ACC112 (cell line): ENCODE results near the gene LRRC34.

ENCODE experiments used
- H2AFZ ChIP-seq: fragments of 200-600 bp; sonication (generic); one replicate; pipeline ENCODE4 v1.6.0; 2017; ENCODE audit warnings: antibody characterized with exemption, low read length; ENCODE audit not compliant: unreplicated experiment
- H3K27ac ChIP-seq: fragments of 200-600 bp; sonication (generic); 2 replicates; pipeline ENCODE4 v1.5.1; 2014; ENCODE audit warnings: low read depth, mild to moderate bottlenecking, antibody characterized with exemption, low read length, moderate library complexity
- H3K27me3 ChIP-seq: fragments of 200-600 bp; sonication (generic); 2 replicates; pipeline ENCODE4 v1.6.1; 2014; ENCODE audit warnings: mild to moderate bottlenecking, antibody characterized with exemption, low read length, moderate library complexity, mixed read lengths; ENCODE audit not compliant: insufficient read depth
- H3K36me3 ChIP-seq: fragments of 200-600 bp; sonication (generic); 2 replicates; pipeline ENCODE4 v1.6.1; 2016; ENCODE audit warnings: mild to moderate bottlenecking, antibody characterized with exemption, low read length, moderate library complexity, mixed read lengths; ENCODE audit not compliant: insufficient read depth
- H3K4me1 ChIP-seq: fragments of 200-600 bp; sonication (generic); one replicate; pipeline ENCODE4 v1.6.1; 2016; ENCODE audit warnings: low read length, mixed read lengths; ENCODE audit not compliant: insufficient read depth, unreplicated experiment, control insufficient read depth
- H3K4me3 ChIP-seq: fragments of 200-600 bp; sonication (generic); 2 replicates; pipeline ENCODE4 v1.5.1; 2014; ENCODE audit warnings: mild to moderate bottlenecking, low read depth, low read length
- H3K79me2 ChIP-seq: fragments of 200-600 bp; sonication (generic); one replicate; pipeline ENCODE4 v1.6.0; 2016; ENCODE audit warnings: low read length; ENCODE audit not compliant: control insufficient read depth, unreplicated experiment, insufficient read depth

Gene LRRC34

DNA sequence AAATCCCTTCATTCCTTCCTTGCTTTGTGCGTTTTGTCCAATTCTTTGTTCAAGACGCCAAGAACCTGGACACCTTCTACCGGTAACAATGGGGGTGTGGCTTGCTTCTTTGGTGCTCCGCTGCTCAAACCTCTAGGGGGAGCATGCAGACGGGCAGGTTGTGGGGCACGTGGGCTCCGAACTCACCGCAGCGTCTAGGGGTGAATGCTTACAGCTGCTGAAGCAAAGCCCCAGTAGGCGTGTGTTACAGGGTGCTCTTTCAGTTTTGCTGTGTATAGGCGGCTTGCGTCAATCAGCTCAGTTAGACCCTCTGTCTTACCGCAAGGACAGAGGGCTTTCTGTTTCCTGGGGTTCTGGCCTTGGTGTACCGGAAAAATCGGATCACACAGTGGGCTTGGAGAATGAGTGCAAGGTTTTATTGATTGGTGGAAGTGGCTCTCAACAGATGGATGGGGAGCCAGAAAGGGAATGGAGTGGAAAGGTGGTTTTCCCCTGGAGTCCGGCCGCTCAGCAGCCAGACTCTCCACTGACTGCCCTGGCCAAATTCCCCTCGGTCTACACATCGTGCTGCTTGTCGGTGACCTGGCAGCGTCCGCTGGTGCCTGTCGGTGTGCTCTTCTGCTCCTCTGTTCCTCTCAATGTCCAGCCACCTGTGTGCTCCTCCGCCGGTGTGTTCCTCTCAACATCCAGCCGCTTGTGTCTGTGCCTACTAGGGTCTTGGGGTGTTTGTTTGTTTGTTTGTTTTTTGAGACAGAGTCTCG lies 1.2 kb upstream of the LRRC34 start:
- H3K36me3 ChIP-seq = no peaks in the 10 kb centered on the region
- H3K27ac ChIP-seq = no peak overlapping the region
- H3K4me3 ChIP-seq = peak overlapping the region; percentile 82
- peak overlapping the region; percentile 70 for H2AFZ ChIP-seq
- no peaks in the 10 kb centered on the region for H3K27me3 ChIP-seq
- peaks cover 11% of the 10 kb centered on the region for H3K4me1 ChIP-seq
- H3K79me2 ChIP-seq = peaks cover 11% of the 10 kb centered on the region

DNA sequence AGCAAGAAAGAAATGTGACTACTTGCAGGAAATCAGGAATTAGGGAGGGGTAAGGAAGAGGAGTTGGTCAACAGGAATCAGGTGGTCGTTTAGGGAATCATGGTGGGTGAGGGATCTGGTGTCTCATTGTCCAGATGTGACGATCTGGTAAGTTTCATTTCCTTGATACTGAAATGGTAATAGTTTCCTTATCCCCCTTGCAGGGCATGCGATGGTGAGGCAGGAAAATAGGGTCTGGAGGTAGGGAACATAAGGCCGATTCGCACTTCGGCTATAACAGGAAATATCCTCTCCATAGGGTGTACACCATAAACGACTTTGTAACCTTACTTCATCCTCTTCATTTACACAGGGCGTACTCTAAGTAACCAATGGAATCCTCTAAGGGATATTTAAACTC lies 574 bp upstream of the LRRC34 start:
- no peaks in the 10 kb centered on the region for H3K36me3 ChIP-seq
- peak overlapping the region; percentile 82 for H3K4me3 ChIP-seq
- peak overlapping the region; percentile 11; the same call in 1 of the 2 replicates for H3K27ac ChIP-seq
- peaks cover 11% of the 10 kb centered on the region for H3K4me1 ChIP-seq
- peak overlapping the region; percentile 70 for H2AFZ ChIP-seq
- peaks cover 11% of the 10 kb centered on the region for H3K79me2 ChIP-seq
- no peaks in the 10 kb centered on the region for H3K27me3 ChIP-seq

DNA sequence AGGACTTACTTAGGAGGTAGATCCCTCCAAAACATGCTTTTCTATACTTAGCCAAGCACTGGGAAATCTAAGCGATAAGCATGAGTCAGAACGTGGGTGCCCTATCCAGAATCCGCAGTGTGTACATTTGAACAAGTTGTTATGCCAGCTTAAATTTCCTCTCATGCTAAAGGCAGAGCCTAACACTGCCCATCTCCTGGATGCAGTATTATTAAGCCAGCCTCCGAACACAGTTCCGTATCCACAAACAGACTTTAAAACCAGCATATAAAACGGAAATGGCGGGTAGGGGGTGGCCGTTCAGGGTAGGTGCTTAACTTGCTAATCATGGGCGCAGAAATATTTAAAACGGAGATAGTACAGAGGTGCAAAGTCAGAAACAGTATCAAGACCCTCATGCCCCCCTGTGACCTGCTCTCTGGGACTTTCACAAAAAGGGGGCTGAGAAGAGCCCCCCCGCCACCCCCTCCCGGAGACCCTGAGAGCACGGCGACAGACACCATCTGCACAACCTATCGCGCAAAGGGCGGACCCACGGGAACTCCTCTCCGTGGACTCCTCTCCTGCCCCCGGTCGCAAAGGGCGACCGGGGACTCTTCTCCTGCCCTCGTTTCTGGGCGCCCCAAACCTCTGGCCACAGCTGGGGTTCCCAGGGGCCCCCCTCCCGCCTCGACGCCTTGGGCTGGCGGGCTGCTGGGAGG lies 923 bp downstream of the LRRC34 start:
- Histone ChIP-seq H2AFZ (peak overlapping the region; percentile 80), H3K27me3 (no peaks in the 10 kb centered on the region), H3K79me2 (peaks cover 11% of the 10 kb centered on the region), H3K27ac (peak overlapping the region; percentile 76), H3K4me1 (peaks cover 11% of the 10 kb centered on the region), H3K4me3 (peak overlapping the region; percentile 82), H3K36me3 (no peaks in the 10 kb centered on the region)

DNA sequence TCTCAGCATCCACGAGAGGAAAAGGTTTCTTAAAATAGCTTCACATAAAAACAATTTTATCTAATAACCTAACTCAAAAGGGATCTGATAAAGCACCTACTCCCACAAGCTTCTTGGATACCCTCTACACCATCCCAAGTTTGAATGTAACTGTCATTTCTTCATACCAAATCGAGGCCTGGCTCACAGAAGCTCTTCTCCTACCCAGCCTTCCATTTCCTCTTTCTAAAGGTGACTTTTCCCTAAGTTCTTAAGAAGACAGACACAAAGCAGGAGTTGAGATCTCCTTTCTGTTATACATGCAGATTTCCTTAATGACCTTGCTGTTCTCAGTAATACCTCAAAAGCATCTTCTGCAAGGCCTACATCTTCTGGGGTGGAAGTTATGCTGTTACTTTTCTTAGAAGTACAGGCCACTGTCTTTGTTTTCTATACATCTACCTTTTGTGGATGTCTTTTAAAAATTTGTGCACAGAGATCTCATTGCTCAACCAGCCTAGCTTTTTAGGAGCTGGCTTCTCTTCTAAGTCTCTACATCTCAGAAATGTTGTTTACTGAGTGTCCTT lies 3.4 kb downstream of the LRRC34 start:
- Histone ChIP-seq H2AFZ (no peak overlapping the region), H3K79me2 (peaks cover 11% of the 10 kb centered on the region), H3K27ac (no peak overlapping the region)

GRCh38 chr3:169804681-169805080 lies 8.0 kb downstream of the LRRC34 start:
- no peaks in the 10 kb centered on the region for H3K4me1 ChIP-seq
- H2AFZ ChIP-seq = no peak overlapping the region
- no peak overlapping the region for H3K4me3 ChIP-seq
- no peak overlapping the region for H3K27ac ChIP-seq
- H3K36me3 ChIP-seq = 0 out of 2 replicates have a peak, but pooled peaks cover 7% of the 10 kb centered on the region
- H3K27me3 ChIP-seq = no peaks in the 10 kb centered on the region
- no peaks in the 10 kb centered on the region for H3K79me2 ChIP-seq

More for the DNA sequence above, 3.4 kb downstream of the LRRC34 start:
- Histone ChIP-seq H3K36me3 (no peaks in the 10 kb centered on the region), H3K27me3 (no peaks in the 10 kb centered on the region), H3K4me3 (no peak overlapping the region), H3K4me1 (peaks cover 11% of the 10 kb centered on the region)

- H3K27ac ChIP-seq = no peak overlapping the region
- H3K4me1 ChIP-seq = peaks cover 10% of the 10 kb centered on the region
- no peak overlapping the region for H2AFZ ChIP-seq
- peaks cover 32% of the 10 kb centered on the region for H3K36me3 ChIP-seq
- H3K4me3 ChIP-seq = no peak overlapping the region
- H3K27me3 ChIP-seq = no peaks in the 10 kb centered on the region
- no peaks in the 10 kb centered on the region for H3K79me2 ChIP-seq
Observed at GRCh38 chr3:169792359-169792758, 20.3 kb downstream of the LRRC34 start.

DNA sequence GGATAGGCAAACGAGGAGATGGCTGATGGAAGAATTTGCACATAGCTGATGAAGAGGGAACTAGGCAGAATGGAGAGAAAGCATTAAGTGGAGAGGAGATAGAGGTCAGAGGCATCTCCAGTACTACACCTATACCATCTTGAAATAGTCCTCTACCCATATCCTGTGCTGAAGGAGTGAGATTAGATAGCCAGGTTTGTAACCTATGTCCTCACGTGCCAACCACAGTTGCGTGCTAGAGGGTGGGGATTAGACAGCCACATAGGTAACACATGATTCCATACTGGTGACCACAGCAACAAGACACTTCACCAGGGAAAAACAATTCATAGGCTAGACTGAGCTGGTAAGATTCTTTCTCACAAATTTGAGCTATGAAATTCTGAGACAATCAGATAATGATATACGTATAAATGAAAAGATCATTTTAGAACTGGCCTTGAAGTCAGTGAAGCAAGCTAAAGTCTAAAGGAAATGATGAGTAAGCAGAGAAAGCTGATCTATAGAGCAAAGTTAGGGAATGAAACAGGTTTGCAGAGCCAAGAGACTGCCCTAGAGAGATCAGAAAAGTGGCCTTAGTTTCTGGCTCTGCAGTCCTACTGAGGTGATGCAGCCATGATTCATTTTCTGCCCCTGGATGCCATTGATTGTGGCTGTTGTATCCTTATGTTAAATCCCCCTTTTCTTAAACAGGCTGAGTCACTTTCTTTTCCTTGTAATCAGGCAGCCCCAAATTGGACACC lies 21.8 kb downstream of the LRRC34 start:
- peaks cover 10% of the 10 kb centered on the region for H3K4me1 ChIP-seq
- H3K27me3 ChIP-seq = no peaks in the 10 kb centered on the region
- H2AFZ ChIP-seq = no peak overlapping the region
- peak overlapping the region; percentile 9 for H3K27ac ChIP-seq
- H3K4me3 ChIP-seq = no peak overlapping the region
- H3K36me3 ChIP-seq = peaks cover 44% of the 10 kb centered on the region
- no peaks in the 10 kb centered on the region for H3K79me2 ChIP-seq

DNA sequence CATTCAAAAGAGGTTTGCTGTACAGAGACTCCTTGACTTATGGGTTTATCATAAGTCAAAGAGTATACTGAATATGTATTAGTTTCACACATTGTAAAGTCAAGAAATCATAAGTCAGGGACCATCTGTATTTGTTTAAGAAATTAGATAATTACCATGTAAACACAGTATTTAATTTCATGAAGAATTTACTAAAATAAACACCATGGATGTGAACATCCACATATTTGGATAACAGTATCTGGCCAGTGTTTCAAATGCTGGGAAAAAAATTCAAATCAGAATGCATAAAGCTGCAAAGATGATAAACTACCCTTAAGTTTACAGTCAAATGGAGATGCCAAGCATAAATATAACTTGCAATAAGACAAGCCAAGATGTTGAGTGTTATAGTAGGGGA lies 22.5 kb downstream of the LRRC34 start:
- H3K4me3 ChIP-seq = no peak overlapping the region
- H3K4me1 ChIP-seq = peaks cover 10% of the 10 kb centered on the region
- H3K27ac ChIP-seq = no peak overlapping the region
- H2AFZ ChIP-seq = no peak overlapping the region
- H3K27me3 ChIP-seq = no peaks in the 10 kb centered on the region
- peaks cover 48% of the 10 kb centered on the region for H3K36me3 ChIP-seq
- H3K79me2 ChIP-seq = no peaks in the 10 kb centered on the region

DNA sequence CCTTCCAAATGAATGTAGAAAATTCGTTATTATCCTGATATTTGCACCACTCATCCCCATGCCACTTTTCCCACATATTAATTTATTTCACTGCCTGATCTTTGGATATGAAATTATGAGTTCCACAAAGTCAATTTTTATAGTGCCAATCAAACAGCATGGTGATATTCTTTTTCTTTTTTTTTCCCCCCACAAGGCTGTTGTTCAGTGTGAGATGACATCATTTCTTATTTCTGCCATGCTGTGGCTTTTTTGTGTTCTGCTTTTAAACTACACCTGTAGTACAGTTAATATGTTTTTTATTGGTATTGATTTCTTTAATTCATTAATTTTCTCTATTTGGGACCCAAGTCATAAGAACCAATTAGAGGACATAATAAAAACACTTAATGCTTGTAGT lies 24.9 kb downstream of the LRRC34 start:
- H2AFZ ChIP-seq = no peak overlapping the region
- H3K36me3 ChIP-seq = peaks cover 50% of the 10 kb centered on the region
- no peaks in the 10 kb centered on the region for H3K27me3 ChIP-seq
- no peak overlapping the region for H3K4me3 ChIP-seq
- H3K4me1 ChIP-seq = peaks cover 10% of the 10 kb centered on the region
- no peaks in the 10 kb centered on the region for H3K79me2 ChIP-seq
- H3K27ac ChIP-seq = no peak overlapping the region

DNA sequence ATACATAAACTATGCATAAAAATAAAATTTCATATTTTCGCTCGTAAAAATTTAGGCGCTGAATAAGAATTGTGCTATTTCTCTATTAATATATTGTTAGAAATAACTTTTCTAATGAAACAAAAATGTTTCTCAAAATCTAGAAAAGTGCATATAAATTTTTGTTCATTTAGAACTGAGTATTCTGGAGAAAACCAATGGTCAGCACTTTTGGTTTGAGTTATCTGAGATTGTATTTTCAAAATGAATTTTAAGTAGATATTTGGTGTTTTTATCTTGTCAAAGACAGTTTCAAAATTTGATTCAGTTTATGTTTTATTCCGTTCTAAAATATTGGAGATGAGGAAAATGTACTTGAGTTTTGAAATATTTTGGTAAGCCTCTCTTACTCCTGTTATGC lies 25.6 kb downstream of the LRRC34 start:
- Histone ChIP-seq H3K27ac (no peak overlapping the region), H3K4me1 (peaks cover 10% of the 10 kb centered on the region), H3K4me3 (no peak overlapping the region), H3K36me3 (peaks cover 46% of the 10 kb centered on the region), H2AFZ (no peak overlapping the region), H3K27me3 (no peaks in the 10 kb centered on the region), H3K79me2 (no peaks in the 10 kb centered on the region)
